Measurements from ENCODE around the gene CMSS1. TPM values are rescaled to one million over a fixed set of nuclear protein-coding genes. Genes with fewer than 3 reads are reported as not detected.
A peak's percentile ranks its signal among the peaks of the same experiment; 100 is the strongest.

Gene CMSS1
- total RNA-seq, 1 donor, result 27.8 TPM

GRCh38 chr3:99951701-99952100, 134.0 kb downstream of the CMSS1 start:
- no peak overlapping the region for H3K4me3 ChIP-seq (ENCODE audit: low read depth, low read length)
- DNase-seq (ENCODE audit: low read depth), result no peak
- TF ChIP-seq CTCF (IDR thresholded peaks at IDR 0.05; ENCODE audit: insufficient read depth, low read length), result no peak

- TF ChIP-seq CTCF (IDR thresholded peaks at IDR 0.05; ENCODE audit: insufficient read depth, low read length), result no peak
- peak; percentile 49 for DNase-seq (ENCODE audit: low read depth)
- no peak overlapping the region for H3K4me3 ChIP-seq (ENCODE audit: low read depth, low read length)
These were observed 134.6 kb downstream of the CMSS1 start for GRCh38 chr3:99952306-99952705.

GRCh38 chr3:99953596-99953995, 135.9 kb downstream of the CMSS1 start:
- DNase-seq (ENCODE audit: low read depth), result no peak
- TF ChIP-seq CTCF (IDR thresholded peaks at IDR 0.05; ENCODE audit: insufficient read depth, low read length), result no peak
- no peak overlapping the region for H3K4me3 ChIP-seq (ENCODE audit: low read depth, low read length)

GRCh38 chr3:99954914-99955644, 137.4 kb downstream of the CMSS1 start:
- H3K4me3 ChIP-seq (ENCODE audit: low read depth, low read length), result no peak overlapping the region
- TF ChIP-seq CTCF (IDR thresholded peaks at IDR 0.05; ENCODE audit: insufficient read depth, low read length), result no peak
- no peak for DNase-seq (ENCODE audit: low read depth)

GRCh38 chr3:99955773-99956562, 138.3 kb downstream of the CMSS1 start:
- no peak for TF ChIP-seq CTCF (IDR thresholded peaks at IDR 0.05; ENCODE audit: insufficient read depth, low read length)
- no peak for DNase-seq (ENCODE audit: low read depth)

GRCh38 chr3:99957151-99957796, 139.6 kb downstream of the CMSS1 start:
- DNase-seq (ENCODE audit: low read depth), result peak; percentile 40
- no peak overlapping the region for H3K4me3 ChIP-seq (ENCODE audit: low read depth, low read length)
- TF ChIP-seq CTCF (IDR thresholded peaks at IDR 0.05; ENCODE audit: insufficient read depth, low read length), result no peak

More at GRCh38 chr3:99955773-99956562, 138.3 kb downstream of the CMSS1 start:
- H3K4me3 ChIP-seq (ENCODE audit: low read depth, low read length), result no peak overlapping the region
